IMR-90 (cell line): ENCODE measurements around the gene DLGAP4. TPM values are rescaled to one million over a fixed set of nuclear protein-coding genes. Genes with fewer than 3 reads are reported as not detected.

Experiments used
- ATAC-seq: fragments of 200-7000 bp; cut with Tn5 transposase; 2 replicates; pipeline ENCODE4 v1.9.1; 2020; ENCODE audit warnings: low read depth, mild to moderate bottlenecking, moderate library complexity
- BruUV-seq: library from RNA; stranded (reverse); fragments of 400-500 nt; replicated peaks from 2 replicates; lab custom pipeline; 2021; lab: Mats Ljungman, UMichigan
- CTCF ChIA-PET: fragments of 300-600 bp; formaldehyde crosslinking; extraction: SDS; loops from one replicate; lab custom pipeline; 2021; ENCODE audit warnings: antibody characterized with exemption; lab: Yijun Ruan, JAX
- POLR2A ChIA-PET: fragments of 300-600 bp; sonication (Branson Sonifier 250); formaldehyde crosslinking; loops from one replicate; lab custom pipeline; 2022; ENCODE audit warnings: antibody characterized with exemption; ENCODE audit not compliant: unreplicated experiment; lab: Charles Lee
- DNase-seq: peaks from one replicate; pipeline ENCODE4 v3.0.0; 2013
- H2AFZ ChIP-seq: replicated peaks from 2 replicates; pipeline ENCODE3; 2013; ENCODE audit warnings: low read length, mild to moderate bottlenecking; ENCODE audit not compliant: poor library complexity
- H2AK5ac ChIP-seq: 2 replicates; pipeline ENCODE4 v1.6.1; 2013; ENCODE audit warnings: low read depth, low read length, inconsistent platforms
- H2AK9ac ChIP-seq: replicated peaks from 2 replicates; pipeline ENCODE3; 2013; ENCODE audit warnings: mild to moderate bottlenecking, low read depth, low read length, moderate library complexity; ENCODE audit not compliant: poor library complexity
- H2BK120ac ChIP-seq: 2 replicates; pipeline ENCODE4 v1.6.1; 2013; ENCODE audit warnings: low read depth, low read length, inconsistent platforms
- H2BK15ac ChIP-seq: 3 replicates; pipeline ENCODE4 v1.6.1; 2013; ENCODE audit warnings: low read depth, low read length, inconsistent platforms
- H2BK20ac ChIP-seq: 2 replicates; pipeline ENCODE4 v1.6.1; 2013; ENCODE audit warnings: low read depth, mild to moderate bottlenecking, inconsistent platforms, low read length, moderate library complexity
- H2BK5ac ChIP-seq: 2 replicates; pipeline ENCODE4 v1.6.1; 2013; ENCODE audit warnings: mild to moderate bottlenecking, low read depth, low read length, inconsistent platforms; ENCODE audit not compliant: poor library complexity, severe bottlenecking
- H3K14ac ChIP-seq: replicated peaks from 2 replicates; pipeline ENCODE4 v1.6.1; 2013; ENCODE audit warnings: low read depth, low read length, inconsistent platforms
- H3K18ac ChIP-seq: 2 replicates; pipeline ENCODE4 v1.6.1; 2013; ENCODE audit warnings: low read depth, low read length, control low read depth
- H3K23ac ChIP-seq: 2 replicates; pipeline ENCODE4 v1.6.1; 2013; ENCODE audit warnings: low read depth, low read length, inconsistent platforms
- H3K27ac ChIP-seq: 2 replicates; pipeline ENCODE4 v1.5.1; 2013; ENCODE audit warnings: mild to moderate bottlenecking, control low read depth, low read length; ENCODE audit not compliant: insufficient read depth
- H3K27me3 ChIP-seq: 2 replicates; pipeline ENCODE4 v1.6.1; 2013; ENCODE audit warnings: low read length; ENCODE audit not compliant: control insufficient read depth, insufficient read depth
- H3K36me3 ChIP-seq: 2 replicates; pipeline ENCODE4 v1.6.1; 2013; ENCODE audit warnings: low read length, mixed read lengths; ENCODE audit not compliant: control insufficient read depth, insufficient read depth
- H3K4ac ChIP-seq: 2 replicates; pipeline ENCODE4 v1.6.1; 2013; ENCODE audit warnings: low read depth, low read length, inconsistent platforms
- H3K4me1 ChIP-seq: 2 replicates; pipeline ENCODE4 v1.6.1; 2013; ENCODE audit warnings: low read length, mixed read lengths; ENCODE audit not compliant: control insufficient read depth, insufficient read depth
- H3K4me2 ChIP-seq: 2 replicates; pipeline ENCODE4 v1.6.1; 2013; ENCODE audit warnings: low read depth, mild to moderate bottlenecking, control low read depth, low read length, moderate library complexity
- H3K4me3 ChIP-seq: 2 replicates; pipeline ENCODE4 v1.5.1; 2013; ENCODE audit warnings: low read depth, mild to moderate bottlenecking, control low read depth, low read length, moderate library complexity; ENCODE audit not compliant: insufficient read depth
- H3K56ac ChIP-seq: 2 replicates; pipeline ENCODE4 v1.6.1; 2013; ENCODE audit warnings: low read length, inconsistent platforms; ENCODE audit not compliant: insufficient read depth; ENCODE audit errors: extremely low read depth
- H3K79me1 ChIP-seq, 2 experiments: 2 replicates each; pipeline ENCODE4 v1.6.1; 2013; ENCODE audit warnings: low read length in 2 of 2, inconsistent platforms in 1 of 2, low read depth in 1 of 2
- H3K9ac ChIP-seq: 2 replicates; pipeline ENCODE4 v1.6.1; 2013; ENCODE audit warnings: low read depth, low read length, control low read depth
- H3K9me1 ChIP-seq: 2 replicates; pipeline ENCODE4 v1.6.1; 2013; ENCODE audit warnings: low read length, inconsistent platforms; ENCODE audit not compliant: insufficient read depth
- H3K9me3 ChIP-seq: 2 replicates; pipeline ENCODE4 v1.6.1; 2013; ENCODE audit warnings: low read length; ENCODE audit not compliant: control insufficient read depth, insufficient read depth
- H4K20me1 ChIP-seq: 2 replicates; pipeline ENCODE4 v1.6.1; 2013; ENCODE audit warnings: low read length, inconsistent platforms; ENCODE audit not compliant: insufficient read depth
- H4K5ac ChIP-seq: 2 replicates; pipeline ENCODE4 v1.6.1; 2013; ENCODE audit warnings: mild to moderate bottlenecking, low read depth, low read length, control low read depth
- H4K8ac ChIP-seq, 2 experiments: 2 replicates each; pipeline ENCODE4 v1.6.1; 2013; ENCODE audit warnings: low read depth in 2 of 2, low read length in 2 of 2, control low read depth in 1 of 2, inconsistent platforms in 1 of 2
- H4K91ac ChIP-seq: 2 replicates; pipeline ENCODE4 v1.6.1; 2013; ENCODE audit warnings: low read depth, low read length, inconsistent platforms; ENCODE audit not compliant: insufficient read depth
- FOS ChIP-seq: fragments of 150-350 bp; IDR thresholded peaks from 2 replicates; pipeline ENCODE4 v1.6.1; 2016; ENCODE audit warnings: low read depth, low read length
- NFE2L2 ChIP-seq: fragments of 150-350 bp; IDR thresholded peaks from 2 replicates; pipeline ENCODE4 v1.6.1; 2016; ENCODE audit warnings: low read depth, mild to moderate bottlenecking, low read length
- WGBS, 2 experiments: methylation state at CpG; one replicate each; pipeline versions ENCODE4 v1.1.5 to v1.1.7; 2013; ENCODE audit warnings: missing lambda C conversion rate in 2 of 2; ENCODE audit not compliant: insufficient read length in 1 of 2; ENCODE audit errors: extremely low coverage in 2 of 2; 5-methylcytosine and 5-hydroxymethylcytosine counted together
- dilution Hi-C: fragments of 300-500 bp; cut with HindIII; formaldehyde crosslinking; loops from one replicate; pipeline ENCODE4 v1.14.3; 2018; ENCODE audit warnings: low sequenced_read_pairs; ENCODE audit not compliant: unreplicated experiment
- in situ Hi-C: fragments of 300-500 bp; cut with MboI; formaldehyde crosslinking; loops from 3 replicates; pipeline ENCODE4 v1.14.3; 2019; ENCODE audit warnings: low sequenced_read_pairs, inconsistent platforms, mixed read lengths
- intact Hi-C: fragments of 100-400 bp; cut with micrococcal nuclease; formaldehyde crosslinking; loops from 2 replicates; pipeline ENCODE4 v1.10.0; 2022
- polyA plus RNA-seq, 3 experiments: library from polyadenylated mRNA; depleted of rRNA; stranded (reverse); fragments of >200 nt; gene quantifications; 2 replicates each; pipeline ENCODE4 v1.2.3, GENCODE V29; 2012; ENCODE audit warnings: low replicate concordance in 1 of 3
- total RNA-seq: library from RNA; depleted of rRNA; stranded (reverse); fragments of >200 nt; gene quantifications from 2 replicates; pipeline ENCODE4 v1.2.3, GENCODE V29; 2012
- TF ChIP-seq, protein P1 (sequence below): fragments of 150-350 bp; IDR thresholded peaks from 2 replicates; pipeline ENCODE4 v1.6.1; 2017; ENCODE audit warnings: mild to moderate bottlenecking, antibody characterized with exemption, low read length, low read depth

The DLGAP4 gene
- total and polyA plus RNA-seq, 2 of the 4 experiments (the other 2 are of a cell fraction): 32.3 to 73.2 TPM

DNA sequence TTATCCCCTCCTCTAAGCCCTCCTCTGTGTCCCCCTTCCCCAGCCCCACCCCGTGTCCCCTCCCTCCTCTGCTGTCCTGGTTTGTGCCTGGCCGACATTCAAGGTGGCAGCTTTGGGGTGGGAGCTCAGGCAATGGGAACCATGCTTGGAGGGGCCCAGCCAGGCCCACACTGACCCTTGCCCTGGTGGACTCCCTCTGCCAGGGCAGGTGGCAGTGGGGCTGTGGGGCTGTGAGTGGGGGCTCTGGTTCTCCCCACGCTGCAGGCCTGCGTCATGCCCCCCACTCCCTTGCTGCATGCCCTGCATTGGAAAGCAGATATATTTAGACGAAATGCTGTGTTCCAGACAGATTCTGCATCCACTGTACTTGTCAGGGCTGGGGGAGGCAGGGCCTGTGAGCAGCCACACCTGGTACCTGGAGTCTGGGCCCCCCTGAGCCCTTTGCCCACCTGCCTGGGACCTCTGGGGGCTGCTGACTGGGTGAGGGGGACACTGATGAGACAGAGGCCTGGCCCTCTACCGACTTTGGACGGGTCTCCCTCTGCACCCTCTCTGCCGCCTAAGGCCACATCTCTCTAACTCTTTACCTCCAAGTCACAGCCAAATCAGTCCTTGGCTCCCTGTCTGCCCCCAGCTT lies 14.2 kb downstream of the DLGAP4 start:
- Histone ChIP-seq H3K9me3 (no peaks in the 10 kb centered on the region), H4K5ac (no peak overlapping the region), H2BK20ac (no peak overlapping the region), H3K4me1 (no peaks in the 10 kb centered on the region), H4K20me1 (no peaks in the 10 kb centered on the region; the same call in 1 of the 2 replicates), H3K4me2 (no peak overlapping the region), H2AK5ac (no peak overlapping the region), H3K9me1 (no peaks in the 10 kb centered on the region), H2BK120ac (no peak overlapping the region), H3K27ac (no peak overlapping the region), H3K79me1 (no peaks in the 10 kb centered on the region), H4K8ac (no peak overlapping the region), H3K18ac (no peak overlapping the region), H3K36me3 (no peaks in the 10 kb centered on the region), H3K27me3 (peaks cover 17% of the 10 kb centered on the region), H3K4me3 (no peak overlapping the region), H3K14ac (no peak overlapping the region), H2BK5ac (no peak overlapping the region), H3K56ac (no peak overlapping the region), H2AK9ac (no peak overlapping the region), H3K9ac (no peak overlapping the region), H3K4ac (no peak overlapping the region), H2AFZ (no peak overlapping the region), H4K91ac (no peak overlapping the region), H2BK15ac (no peak overlapping the region), H3K23ac (no peak overlapping the region)
- WGBS, 2 experiments: 41% methylated on average over 2 of the region's 8 CpGs; no CpG with 5 or more reads in 1 of the 2 experiments
- CTCF ChIA-PET: no interaction called here
- ATAC-seq (no peak), DNase-seq (no peak)
- TF ChIP-seq FOS: no peak
- TF ChIP-seq NFE2L2: no peak
- TF ChIP-seq, protein P1, sequence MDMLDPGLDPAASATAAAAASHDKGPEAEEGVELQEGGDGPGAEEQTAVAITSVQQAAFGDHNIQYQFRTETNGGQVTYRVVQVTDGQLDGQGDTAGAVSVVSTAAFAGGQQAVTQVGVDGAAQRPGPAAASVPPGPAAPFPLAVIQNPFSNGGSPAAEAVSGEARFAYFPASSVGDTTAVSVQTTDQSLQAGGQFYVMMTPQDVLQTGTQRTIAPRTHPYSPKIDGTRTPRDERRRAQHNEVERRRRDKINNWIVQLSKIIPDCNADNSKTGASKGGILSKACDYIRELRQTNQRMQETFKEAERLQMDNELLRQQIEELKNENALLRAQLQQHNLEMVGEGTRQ: no peak
- dilution Hi-C loops (no loop called here), intact Hi-C loops (no loop called here), in situ Hi-C loops (no loop called here)
- no TSS peak for BruUV-seq
- POLR2A ChIA-PET: no interaction called here
